GM18858 (cell line): ENCODE results near the gene NR2F2.

ENCODE experiments used
- ATAC-seq: cut with Tn5 transposase; IDR thresholded peaks from one replicate; pipeline ENCODE4 v1.9.1; 2021; ENCODE audit not compliant: unreplicated experiment

NR2F2 gene

DNA sequence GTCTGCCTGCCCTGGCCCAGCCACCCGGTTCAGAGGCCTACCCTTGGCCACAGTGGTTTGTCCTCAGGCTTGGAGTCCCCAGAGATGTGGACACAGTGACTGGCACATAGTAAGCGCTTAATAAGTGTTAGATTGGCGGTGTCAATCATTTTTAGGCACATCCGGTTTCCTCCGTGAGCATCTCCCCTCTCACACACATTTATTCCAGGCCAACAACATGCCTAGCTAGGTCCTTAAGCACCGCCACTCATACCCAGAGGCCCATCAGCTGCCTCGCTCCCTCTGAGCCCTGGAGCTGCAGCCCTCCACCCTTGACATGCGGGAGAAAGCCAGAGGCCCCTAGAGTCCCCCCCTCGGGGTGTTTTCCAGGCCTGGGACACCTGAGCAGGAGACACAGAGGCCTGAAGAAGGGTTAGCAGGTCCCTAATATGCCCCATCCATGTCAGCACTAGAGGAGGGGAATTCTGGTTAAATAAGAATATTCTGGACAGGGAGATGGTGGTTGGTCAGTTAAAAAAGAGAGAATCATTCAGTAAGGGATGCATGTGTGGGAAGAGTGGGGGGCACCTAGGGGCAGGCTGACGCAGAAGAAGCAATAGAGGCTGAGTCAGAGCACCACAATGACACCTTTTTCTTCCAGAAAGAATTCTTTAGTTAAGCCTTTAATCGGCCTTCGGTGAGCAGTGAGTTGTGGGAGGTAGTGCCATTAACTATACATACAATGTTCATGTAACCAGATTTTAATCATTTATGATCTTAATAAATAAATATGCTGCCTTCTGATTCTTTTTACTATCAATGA lies 22.3 kb downstream of the NR2F2 start:
- ATAC-seq = no peak

DNA sequence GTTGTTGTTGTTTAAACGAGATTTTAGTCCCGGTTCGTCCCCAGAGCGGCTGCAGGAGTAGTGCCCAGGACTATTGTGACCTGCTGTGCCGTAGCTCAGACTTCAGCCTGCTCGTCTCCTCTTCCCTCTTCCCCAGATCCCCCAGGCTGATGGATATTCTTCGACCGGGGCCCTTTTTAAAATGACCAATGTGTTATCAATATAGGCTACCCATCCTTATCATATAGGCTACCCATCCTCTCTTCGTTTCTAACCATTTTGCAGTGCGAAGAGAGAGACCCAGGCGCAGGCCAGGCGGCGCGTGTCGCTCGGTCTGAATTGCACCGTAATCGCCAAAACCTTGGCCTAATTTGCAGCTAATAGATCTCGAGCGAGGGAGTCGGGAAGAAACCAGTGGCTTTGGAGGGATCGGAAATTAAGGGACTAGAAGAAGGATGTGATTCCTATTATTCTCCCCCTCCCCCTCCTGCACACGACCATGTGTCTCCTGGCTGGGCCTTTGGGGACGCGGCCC lies 23.0 kb downstream of the NR2F2 start:
- no peak for ATAC-seq

DNA sequence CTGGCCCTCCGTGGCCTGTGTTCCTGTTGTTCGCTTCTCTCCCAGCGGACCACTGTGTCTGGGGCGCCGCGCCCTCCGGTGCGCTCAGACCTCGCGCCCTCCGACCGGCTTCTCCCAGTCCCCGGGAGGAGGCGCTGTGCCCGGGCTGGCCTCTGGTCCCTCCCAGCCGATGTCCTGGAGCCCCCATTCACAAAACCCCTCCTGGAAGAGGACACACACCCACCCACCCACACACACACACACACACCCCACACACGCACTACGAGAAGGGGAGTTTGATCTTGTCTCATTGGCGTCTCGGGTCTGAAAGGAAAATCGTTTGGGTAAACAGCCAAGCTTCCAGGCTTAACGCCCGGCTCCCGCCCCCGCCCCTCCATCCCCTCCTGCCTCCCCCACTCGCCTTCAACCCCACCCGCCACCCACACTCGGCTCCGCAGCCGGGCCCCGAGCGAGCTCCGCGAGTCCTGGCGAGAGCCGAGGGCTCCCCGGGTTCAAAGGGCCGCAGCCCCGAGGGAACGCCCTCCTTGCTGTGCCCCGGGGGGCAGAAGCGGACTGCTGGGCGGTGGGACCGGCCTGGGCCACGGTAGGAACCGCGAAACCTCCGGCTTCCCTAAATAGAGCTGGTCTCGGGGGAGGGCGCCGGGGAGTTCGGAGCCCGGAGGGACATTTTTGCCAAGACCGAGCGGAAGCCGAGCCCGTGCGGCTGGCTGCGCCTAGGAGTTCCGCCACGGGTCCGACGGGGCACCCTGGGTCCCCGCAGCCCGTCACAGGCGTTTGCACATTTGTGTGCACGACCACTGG lies 23.6 kb downstream of the NR2F2 start:
- no peak for ATAC-seq

DNA sequence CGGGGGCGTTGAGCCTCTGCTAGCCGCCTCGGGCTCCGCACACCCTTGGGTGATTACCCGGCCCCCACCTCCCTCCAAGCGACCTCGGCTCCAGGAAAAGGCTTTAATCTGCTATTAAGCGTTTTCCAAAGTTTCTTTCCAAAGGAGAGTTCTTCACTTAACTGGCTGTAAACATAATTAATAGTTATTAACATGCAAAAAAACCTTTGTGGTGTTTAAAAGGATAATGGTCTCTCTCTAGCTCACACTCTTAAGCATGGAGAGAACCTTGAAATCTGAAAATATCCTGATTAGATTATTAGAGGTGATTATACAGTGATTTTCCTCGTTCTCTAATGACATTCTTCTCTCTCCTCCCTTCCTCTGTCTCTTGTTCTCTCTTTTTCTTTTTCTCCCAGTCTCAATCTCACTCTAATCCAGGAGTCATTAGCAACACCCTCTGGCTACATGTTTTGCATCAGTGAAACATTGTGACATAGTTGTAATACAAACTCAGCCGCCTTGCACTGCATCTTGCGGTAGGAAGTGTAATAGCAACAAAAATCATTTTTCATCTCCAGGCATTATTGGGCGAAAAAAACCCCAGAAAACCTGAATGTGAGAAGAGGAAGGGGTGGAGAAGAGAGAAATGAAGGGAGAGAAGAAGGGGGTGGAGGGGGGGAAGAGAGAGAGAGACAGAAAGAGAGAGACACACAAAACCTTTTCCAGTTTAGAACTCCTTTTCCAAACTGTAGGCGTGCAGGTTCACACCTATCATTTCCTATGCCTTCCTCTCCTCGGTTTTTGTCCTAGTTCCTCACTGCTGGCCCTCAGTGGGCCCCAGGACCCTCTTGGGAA lies 24.4 kb downstream of the NR2F2 start:
- no peak for ATAC-seq

DNA sequence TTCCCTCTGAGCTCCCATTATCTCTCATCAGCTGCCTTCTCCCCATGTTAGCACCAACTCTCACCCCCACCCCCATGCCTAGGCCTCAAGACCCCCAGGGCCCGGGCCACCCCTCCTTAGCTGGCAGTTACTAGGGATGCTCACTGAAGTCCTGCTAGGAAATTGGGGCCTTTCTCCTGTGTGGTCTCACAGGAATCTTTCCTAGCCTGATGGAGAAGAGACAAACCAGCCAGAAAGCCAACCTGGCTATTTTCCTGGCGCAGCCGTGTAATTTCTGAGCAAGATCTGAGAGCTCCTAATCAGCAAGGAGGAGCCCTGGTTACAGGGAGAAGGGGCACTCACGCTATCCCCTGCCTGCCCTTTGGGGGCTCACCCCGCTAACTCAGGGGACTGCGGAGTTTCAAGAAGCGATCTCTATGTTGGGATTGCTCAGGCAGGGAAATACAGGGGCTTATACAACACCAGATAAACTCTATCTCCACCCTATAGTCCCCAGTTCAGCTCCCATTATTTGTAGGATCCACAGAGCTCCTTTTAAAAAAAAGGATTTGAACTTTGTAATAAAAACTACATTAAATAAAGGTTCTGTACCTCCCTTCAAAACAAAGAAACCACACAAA lies 25.2 kb downstream of the NR2F2 start:
- no peak for ATAC-seq

DNA sequence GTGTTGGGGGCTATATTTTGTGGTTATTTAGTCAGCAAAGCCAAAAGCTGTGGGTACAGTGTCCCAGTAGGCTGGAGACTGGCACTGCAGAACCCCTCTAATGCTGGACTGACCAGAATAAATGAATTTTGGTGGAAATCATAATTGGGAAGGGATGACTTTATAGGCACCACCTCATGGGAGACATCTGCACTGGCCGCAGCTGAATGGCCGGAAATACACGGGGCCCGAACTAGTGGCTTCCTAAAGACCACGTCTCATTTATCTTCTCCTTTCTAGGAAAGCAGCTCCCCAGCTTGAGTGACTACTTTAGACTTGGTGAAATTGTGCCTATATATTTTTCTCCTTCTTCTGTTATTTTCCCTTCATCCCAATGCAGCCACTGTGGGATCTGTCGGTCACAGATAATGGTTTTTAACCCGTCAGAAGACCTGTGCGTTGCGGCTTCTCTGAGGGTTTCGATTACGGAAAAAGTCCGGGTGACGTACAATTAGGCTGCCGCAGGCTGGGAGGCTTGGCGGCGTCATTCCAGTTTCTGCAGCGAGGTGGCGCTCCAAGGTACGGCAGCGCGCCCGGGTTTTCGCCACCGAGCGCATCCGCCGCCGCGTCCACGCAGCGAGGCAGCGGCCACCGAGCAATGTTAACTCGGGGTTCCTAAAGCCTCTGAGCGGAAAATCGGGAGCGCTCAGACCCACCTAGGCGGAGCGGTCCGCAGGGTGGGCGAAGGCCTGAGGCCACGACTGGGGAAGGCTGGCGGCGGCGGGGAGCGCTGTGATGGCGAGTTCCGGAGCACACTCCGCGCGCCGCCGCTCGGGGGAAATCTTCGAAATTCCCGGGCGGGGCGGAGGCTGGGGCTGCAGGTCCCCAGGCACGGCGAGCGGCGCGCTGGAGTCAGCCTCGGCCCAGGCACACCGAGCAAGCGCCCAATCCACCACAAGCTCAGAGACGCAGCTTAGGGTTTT lies 26.3 kb downstream of the NR2F2 start:
- ATAC-seq = peak; percentile 87

- ATAC-seq = no peak
Measured at GRCh38 chr15:96358001-96358801, 27.7 kb downstream of the NR2F2 start.

DNA sequence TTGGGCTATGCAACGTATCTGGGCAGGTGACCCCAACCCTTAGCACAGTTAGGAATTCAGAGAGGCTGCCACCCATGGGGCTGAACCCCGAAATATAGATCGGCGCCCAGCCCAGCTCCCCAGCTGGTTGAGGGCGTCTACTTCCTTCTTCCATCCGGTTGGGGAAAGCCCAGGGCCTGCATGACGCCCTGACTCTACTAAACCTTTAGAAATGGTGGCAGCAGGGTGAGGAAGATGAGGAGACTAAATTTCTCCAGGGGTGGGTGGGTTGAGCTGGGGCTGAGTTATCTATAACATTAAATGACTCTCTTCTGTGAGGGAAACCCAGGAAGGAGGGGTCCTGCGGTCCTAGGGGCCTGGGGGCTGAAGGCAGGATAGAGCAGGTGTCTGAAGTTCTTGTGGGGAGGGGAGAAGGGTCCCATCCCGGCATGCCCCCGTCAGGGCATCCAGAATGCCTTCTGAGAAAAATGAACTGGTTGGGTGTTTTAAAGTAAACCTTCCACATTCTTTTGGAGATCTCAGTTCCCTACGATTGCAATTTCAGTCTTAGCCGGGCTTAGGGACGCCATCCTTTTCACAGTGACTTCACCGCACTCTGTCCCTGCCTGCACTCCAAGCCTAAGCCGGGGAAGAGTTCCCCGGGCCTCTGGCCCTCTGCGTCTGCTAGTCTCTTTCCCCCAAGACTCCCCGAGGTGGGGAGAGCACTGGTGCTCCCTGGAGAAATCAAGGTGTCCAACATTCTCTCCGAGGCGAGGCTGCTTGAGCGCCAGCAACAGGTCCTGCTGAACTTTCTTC lies 28.5 kb downstream of the NR2F2 start:
- ATAC-seq = no peak

DNA sequence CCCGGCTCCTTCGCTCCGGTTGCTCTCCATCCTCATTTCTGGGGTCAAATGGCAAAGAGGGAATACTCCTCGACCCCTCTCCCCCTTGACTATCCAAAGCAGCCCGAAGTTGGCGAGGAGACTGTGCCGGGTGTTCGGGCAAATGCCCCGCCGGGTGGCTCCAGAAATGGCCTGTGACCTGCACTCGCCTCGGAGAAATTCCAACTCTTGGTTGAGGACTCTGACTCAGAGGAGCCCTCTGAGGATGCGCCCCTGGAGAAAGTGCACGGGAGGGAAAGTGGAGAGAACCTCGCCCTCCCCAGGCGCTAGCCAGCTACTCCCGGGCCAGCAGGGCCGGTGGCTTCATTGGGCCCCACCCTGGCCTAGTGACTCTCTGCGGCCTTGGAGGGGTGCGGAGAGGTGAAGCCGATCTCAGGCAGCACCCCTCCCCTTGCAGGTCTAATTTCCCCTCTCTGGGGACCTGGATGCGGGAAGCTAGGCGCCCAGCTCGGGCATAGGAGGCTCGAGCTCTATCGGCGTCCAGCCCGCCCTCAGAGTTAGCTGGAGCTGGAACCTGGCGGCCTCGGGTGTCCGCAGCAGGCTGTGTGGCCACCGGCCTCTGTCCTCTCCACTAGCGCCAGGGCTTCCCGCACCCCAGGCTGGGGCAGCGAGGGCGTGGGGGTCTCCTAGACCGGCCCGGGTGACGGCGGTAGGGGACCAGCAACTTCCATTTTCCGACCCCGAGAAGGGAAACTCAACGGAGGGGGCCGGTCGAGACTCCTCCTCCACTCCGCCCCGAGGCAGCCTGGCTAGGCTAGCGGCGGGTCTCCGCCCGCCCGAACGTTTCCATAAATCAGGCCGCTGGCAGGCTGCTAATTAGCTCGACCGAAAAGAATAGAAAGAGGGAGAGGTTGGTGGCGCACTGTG lies 29.4 kb downstream of the NR2F2 start:
- no peak for ATAC-seq

DNA sequence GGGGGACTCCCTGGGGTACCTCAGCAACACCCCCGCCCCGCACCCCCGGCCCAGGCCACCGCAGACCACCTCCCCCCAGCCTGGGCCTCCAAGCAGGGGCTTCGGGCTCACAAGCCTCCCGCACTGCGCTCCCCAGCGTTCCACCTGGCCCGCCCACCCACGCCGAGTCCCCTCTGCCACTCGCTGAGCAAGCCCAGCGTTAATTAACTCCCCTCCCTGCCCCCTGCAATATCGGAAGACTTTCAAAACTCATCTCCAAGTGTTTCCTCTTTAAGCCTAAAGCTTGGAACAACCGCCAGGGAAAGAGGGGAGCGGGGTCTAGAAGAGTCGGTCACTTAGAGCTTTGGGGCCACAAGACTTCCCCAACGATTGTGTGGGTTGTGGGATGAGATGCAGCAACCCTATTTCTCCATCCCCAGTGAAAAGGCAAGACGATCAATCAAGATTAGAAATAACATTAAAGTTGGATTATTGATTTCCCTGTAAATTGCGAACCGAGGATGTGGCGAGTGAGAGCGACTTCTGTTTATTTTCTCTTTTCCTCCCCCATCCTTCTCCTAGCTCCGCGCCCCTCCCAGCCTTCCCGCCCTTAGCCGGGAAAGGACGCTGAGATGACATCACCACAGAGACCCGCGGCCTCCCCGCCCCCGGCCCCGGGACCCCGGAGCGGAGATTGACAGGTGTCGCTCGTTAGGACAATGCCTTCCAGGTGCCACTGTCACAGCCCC lies 30.2 kb downstream of the NR2F2 start:
- no peak for ATAC-seq

- ATAC-seq = no peak
Measured at GRCh38 chr15:96361309-96362010, 31.0 kb downstream of the NR2F2 start.

- ATAC-seq = no peak
Measured at GRCh38 chr15:96362011-96362754, 31.7 kb downstream of the NR2F2 start.

GRCh38 chr15:96362755-96363651 lies 32.5 kb downstream of the NR2F2 start:
- ATAC-seq = no peak

DNA sequence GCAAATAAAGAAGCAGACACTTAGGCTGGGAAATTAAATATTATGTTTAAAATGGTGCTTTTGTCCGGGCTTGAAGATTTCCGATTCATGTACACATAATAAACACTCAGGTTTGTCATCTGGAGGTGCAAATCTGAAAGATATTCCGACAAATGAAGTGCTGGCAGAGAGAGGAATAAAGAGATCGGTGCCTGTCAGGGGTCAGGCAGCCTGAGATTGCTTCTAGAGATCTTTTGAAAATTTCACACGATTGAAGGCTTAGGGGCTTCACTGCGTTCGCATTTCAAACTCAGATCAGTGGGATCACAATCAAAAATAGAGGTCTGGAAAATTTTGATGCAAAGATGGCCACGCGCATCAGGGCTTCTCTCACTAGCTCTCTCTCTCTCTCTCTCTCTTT lies 33.2 kb downstream of the NR2F2 start:
- no peak for ATAC-seq
